Adrenal gland (tissue), 5 donors: ENCODE data around the gene PARD6B.

Experiments
- POLR2A ChIP-seq, 2 donors: fragments of 450-650 bp; IDR thresholded peaks; one replicate each; pipeline ENCODE4 v1.6.1; 2017; ENCODE audit warnings: antibody characterized with exemption in 2 of 2, mild to moderate bottlenecking in 2 of 2, moderate library complexity in 1 of 2
- TF ChIP-seq, protein P1 (sequence below), 6 experiments: fragments of 450-650 bp in 4 of 6; fragments of 200-600 bp in 2 of 6; sonication (generic) in 1 of 6; IDR thresholded peaks; 1 replicate in 5 of 6; 2 replicates in 1 of 6; pipeline versions ENCODE4 v1.5.1 to v1.8.0; 2016 to 2021; ENCODE audit warnings: antibody characterized with exemption in 6 of 6, mild to moderate bottlenecking in 2 of 6, moderate library complexity in 1 of 6
- donor health status: DM: no; HTN: no; CAD: no.

- TF ChIP-seq, protein P1, sequence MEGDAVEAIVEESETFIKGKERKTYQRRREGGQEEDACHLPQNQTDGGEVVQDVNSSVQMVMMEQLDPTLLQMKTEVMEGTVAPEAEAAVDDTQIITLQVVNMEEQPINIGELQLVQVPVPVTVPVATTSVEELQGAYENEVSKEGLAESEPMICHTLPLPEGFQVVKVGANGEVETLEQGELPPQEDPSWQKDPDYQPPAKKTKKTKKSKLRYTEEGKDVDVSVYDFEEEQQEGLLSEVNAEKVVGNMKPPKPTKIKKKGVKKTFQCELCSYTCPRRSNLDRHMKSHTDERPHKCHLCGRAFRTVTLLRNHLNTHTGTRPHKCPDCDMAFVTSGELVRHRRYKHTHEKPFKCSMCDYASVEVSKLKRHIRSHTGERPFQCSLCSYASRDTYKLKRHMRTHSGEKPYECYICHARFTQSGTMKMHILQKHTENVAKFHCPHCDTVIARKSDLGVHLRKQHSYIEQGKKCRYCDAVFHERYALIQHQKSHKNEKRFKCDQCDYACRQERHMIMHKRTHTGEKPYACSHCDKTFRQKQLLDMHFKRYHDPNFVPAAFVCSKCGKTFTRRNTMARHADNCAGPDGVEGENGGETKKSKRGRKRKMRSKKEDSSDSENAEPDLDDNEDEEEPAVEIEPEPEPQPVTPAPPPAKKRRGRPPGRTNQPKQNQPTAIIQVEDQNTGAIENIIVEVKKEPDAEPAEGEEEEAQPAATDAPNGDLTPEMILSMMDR (IDR thresholded peaks at IDR 0.05) = no peak
- no peak for TF ChIP-seq POLR2A (IDR thresholded peaks at IDR 0.05)
Measured at GRCh38 chr20:50792708-50793574, 61.6 kb downstream of the PARD6B start.
